GM12873 (cell line): ENCODE data around the gene L3MBTL4.

ENCODE experiments used
- TF ChIP-seq, protein P1 (sequence below): IDR thresholded peaks from 2 replicates; pipeline ENCODE4 v1.5.1; 2012; ENCODE audit warnings: low read depth, mild to moderate bottlenecking, moderate library complexity, low read length, control low read depth; ENCODE audit not compliant: insufficient read depth; ENCODE audit errors: missing control alignments

L3MBTL4 gene

DNA sequence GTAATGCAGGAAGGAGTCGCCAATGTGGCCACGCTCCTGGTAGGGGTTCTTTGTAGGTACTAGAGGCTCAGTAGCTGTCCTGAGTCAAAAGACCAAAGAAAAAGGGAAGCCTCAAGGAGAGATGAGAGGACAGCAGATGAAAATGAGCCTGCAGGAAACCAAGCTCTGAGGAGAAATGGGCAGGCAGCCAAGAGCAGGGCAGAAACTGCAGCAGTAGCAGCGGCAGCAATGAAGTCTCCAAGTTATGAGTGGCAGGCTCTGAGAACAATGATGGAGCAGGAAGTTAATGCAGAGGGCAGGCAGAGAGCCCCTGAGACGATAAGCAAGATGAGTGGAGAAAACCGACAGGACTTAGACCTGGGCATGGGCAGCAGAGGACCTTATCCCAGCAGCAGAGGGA lies 471.2 kb downstream of the L3MBTL4 start:
- TF ChIP-seq, protein P1, sequence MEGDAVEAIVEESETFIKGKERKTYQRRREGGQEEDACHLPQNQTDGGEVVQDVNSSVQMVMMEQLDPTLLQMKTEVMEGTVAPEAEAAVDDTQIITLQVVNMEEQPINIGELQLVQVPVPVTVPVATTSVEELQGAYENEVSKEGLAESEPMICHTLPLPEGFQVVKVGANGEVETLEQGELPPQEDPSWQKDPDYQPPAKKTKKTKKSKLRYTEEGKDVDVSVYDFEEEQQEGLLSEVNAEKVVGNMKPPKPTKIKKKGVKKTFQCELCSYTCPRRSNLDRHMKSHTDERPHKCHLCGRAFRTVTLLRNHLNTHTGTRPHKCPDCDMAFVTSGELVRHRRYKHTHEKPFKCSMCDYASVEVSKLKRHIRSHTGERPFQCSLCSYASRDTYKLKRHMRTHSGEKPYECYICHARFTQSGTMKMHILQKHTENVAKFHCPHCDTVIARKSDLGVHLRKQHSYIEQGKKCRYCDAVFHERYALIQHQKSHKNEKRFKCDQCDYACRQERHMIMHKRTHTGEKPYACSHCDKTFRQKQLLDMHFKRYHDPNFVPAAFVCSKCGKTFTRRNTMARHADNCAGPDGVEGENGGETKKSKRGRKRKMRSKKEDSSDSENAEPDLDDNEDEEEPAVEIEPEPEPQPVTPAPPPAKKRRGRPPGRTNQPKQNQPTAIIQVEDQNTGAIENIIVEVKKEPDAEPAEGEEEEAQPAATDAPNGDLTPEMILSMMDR: no peak

DNA sequence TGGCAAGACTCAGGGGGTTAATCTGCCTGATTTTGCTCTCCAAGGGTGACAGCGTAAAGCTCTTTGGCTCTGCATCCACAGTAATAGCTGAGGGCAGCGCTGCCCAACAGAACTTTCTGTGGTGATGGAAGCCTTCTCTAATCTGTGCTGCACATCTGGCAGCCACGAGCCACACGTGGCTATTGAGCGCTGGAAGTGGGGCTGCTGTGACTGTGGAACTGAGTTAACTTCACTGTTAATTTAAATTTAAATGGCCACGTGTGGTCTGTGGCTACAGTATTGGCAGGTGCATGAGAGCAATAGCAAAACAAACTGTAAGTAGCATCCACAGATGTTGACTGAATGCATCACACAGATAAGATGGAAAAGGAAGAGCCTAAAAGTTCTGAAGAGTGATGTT lies 472.1 kb downstream of the L3MBTL4 start:
- TF ChIP-seq, protein P1: no peak

DNA sequence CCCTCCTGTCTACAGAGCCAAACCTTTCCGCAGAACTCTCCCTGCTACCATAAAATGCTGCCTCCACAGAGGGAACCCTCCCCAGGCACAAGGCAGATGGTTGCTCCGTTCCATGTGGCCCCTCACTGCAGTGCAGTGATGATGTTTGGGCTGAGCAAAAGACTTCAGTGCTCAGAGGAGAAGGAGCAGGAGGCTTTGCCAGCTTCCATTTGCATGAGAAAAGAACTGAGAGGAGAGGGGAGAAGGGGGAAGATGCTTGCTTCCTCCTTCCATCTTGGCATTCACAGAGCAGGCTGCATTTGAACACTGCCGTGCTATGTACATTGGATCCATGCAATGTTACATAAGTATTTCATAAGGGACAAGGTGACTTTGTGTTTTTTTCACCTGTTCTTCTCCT lies 472.8 kb downstream of the L3MBTL4 start:
- TF ChIP-seq, protein P1: no peak

DNA sequence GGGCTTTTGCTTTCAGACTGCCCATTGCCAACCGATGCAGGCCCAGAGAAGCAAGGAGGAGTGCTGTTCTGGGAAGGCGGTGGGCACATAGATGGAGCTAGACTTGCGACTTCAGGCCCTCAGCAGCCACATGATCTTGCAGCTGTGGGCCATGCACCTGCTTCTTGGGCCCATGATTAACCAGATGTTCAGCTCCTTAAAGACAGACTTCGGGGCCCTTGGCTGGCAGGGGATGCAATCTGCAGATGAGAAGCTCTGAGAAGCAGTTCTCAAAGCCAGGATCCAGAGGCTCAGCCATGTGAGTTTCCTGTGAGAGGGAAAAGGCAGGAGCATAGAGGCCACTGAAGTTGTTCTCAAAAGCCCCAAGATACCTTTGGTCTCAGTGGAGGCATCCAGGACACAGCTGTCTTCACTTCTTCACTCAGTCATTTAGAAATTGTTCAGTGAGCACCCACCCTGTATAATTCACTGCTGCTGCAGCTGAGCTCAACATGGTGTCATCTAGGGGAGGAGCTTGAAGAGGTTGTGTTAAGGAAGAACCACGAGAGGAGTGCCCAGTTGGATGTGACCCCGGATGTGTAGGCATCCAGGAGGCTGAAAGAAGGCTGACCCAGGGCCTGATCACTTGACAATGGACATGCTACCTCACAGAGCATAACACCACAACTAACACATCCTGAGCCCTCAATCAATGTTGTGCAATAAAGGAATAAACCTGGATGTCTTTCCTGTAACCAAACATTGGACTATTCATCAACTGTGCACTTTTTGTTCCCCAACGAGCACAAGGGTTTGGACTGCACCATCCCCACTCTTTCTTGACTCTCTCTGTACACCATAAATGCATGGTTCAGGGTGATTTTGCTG lies 474.7 kb downstream of the L3MBTL4 start:
- TF ChIP-seq, protein P1: no peak

DNA sequence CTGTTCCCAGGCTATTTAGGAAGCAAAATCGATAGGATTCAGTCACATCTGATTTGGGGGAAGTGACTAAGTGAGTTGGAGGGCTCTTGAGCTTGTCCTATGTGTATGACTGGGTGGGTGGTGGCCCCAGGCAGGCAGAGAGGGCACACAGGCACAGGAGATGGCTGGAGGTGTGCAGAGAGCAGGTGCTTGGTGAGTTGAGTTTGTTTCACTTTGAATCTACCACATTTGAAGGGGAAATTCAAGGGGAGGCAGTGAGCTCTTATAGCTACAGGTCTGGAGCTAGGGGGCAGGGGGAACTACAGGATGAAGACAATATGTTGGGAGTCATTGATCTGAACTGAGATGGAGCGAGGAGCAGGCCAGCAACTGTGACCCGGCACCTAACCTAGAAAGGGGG lies 476.9 kb downstream of the L3MBTL4 start:
- TF ChIP-seq, protein P1: no peak

DNA sequence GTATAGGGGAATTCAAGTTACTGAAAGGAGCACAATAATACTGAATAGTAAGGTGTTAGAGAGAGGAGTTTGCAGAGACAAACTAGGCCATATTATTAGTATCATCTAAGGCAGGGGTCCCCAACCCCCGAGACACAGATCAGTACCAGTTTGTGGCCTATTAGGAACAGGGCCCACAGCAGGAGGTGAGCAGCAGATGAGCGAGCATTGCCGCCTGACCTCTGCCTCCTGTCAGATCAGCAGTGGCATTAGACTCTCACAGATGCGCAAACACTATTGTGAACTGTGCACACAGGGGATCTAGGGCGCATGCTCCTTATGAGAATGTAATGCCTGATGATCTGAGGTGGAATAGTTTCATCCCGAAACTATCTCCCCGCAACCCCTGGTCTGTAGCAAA lies 477.6 kb downstream of the L3MBTL4 start:
- TF ChIP-seq, protein P1: no peak

DNA sequence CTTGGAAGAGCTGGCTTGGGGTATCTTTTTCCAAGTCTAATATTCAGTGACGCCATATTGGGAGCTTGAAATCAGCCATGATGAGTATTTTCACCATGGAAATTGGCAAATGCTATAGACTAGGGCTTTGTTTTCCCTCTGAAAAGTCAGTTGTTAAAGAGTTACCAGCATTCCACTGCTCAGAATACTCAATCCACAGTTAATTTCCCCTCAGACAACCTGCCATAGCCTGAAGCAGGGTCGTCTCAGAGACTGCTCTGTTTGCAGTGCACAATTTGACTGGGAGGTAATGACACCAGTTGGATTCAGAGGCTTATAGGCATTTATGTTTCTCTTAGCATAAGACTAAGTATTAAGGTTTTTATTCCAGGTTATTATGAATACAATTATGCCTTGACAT lies 483.9 kb downstream of the L3MBTL4 start:
- TF ChIP-seq, protein P1: no peak
